Measurements from ENCODE around the gene PXT1. TPM values are rescaled to one million over a fixed set of nuclear protein-coding genes. Genes with fewer than 3 reads are reported as not detected.
"Not testable (repeated sequence)": the region's sequence is repeated elsewhere in the genome, so short reads cannot be mapped to it uniquely, and the experiment has no call there.

Gene PXT1
- total RNA-seq, 1 donor = under 0.01 TPM

GRCh38 chr6:36413489-36414480, 28.9 kb downstream of the PXT1 start:
- H3K27ac ChIP-seq (ENCODE audit: low read depth, low read length) = no peak overlapping the region
- H3K9me3 ChIP-seq (ENCODE audit: low read depth, low read length) = no peaks in the 10 kb centered on the region
- peaks cover 4% of the 10 kb centered on the region for H3K27me3 ChIP-seq (ENCODE audit: insufficient read depth, low read length)
- H3K4me1 ChIP-seq (ENCODE audit: insufficient read depth, low read length) = no peaks in the 10 kb centered on the region
- TF ChIP-seq, protein P1, sequence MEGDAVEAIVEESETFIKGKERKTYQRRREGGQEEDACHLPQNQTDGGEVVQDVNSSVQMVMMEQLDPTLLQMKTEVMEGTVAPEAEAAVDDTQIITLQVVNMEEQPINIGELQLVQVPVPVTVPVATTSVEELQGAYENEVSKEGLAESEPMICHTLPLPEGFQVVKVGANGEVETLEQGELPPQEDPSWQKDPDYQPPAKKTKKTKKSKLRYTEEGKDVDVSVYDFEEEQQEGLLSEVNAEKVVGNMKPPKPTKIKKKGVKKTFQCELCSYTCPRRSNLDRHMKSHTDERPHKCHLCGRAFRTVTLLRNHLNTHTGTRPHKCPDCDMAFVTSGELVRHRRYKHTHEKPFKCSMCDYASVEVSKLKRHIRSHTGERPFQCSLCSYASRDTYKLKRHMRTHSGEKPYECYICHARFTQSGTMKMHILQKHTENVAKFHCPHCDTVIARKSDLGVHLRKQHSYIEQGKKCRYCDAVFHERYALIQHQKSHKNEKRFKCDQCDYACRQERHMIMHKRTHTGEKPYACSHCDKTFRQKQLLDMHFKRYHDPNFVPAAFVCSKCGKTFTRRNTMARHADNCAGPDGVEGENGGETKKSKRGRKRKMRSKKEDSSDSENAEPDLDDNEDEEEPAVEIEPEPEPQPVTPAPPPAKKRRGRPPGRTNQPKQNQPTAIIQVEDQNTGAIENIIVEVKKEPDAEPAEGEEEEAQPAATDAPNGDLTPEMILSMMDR (IDR thresholded peaks at IDR 0.05; ENCODE audit: extremely low read depth, low read depth, low read length) = no peak
- H3K36me3 ChIP-seq (ENCODE audit: insufficient read depth, low read length) = no peaks in the 10 kb centered on the region
- no peaks in the 10 kb centered on the region for H4K20me1 ChIP-seq (ENCODE audit: insufficient read depth, low read length)
- peak overlapping the region; percentile 10 for H2AFZ ChIP-seq (ENCODE audit: low read length)
- no peaks in the 10 kb centered on the region for H3K79me2 ChIP-seq (ENCODE audit: insufficient read depth, low read length)
- no peak for DNase-seq (ENCODE audit: insufficient read length, low spot score, missing footprints)
- no peak overlapping the region for H3K4me2 ChIP-seq (ENCODE audit: insufficient read depth, low read length)
- no peak overlapping the region for H3K4me3 ChIP-seq (ENCODE audit: insufficient read depth, low read length)

DNA sequence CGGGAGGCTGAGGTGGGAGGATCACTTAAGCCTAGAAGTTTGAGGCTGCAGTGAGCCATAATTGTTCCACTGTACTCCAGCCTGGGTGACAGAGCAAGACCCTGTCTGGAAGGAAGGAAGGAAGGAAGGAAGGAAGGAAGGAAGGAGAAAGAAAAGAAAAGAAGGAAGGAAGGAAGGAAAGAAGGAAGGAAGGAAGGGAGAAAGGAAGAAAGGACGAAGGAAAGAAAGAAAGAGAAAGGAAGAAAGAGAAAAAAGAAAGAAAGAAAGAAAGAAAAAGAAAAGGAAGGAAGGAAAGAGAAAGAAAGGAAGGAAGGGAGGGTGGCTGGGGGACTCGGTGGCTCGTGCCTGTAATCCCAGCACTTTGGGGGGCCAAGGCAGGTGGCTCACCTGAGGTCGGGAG, 32.9 kb downstream of the PXT1 start:
- H3K79me2 ChIP-seq (ENCODE audit: insufficient read depth, low read length); H3K36me3 ChIP-seq (ENCODE audit: insufficient read depth, low read length); H3K4me1 ChIP-seq (ENCODE audit: insufficient read depth, low read length); DNase-seq (ENCODE audit: insufficient read length, low spot score, missing footprints); H4K20me1 ChIP-seq (ENCODE audit: insufficient read depth, low read length); H3K4me3 ChIP-seq (ENCODE audit: insufficient read depth, low read length); H2AFZ ChIP-seq (ENCODE audit: low read length); H3K4me2 ChIP-seq (ENCODE audit: insufficient read depth, low read length); H3K27ac ChIP-seq (ENCODE audit: low read depth, low read length); H3K9me3 ChIP-seq (ENCODE audit: low read depth, low read length): not testable (repeated sequence)
- peaks cover 11% of the 10 kb centered on the region for H3K27me3 ChIP-seq (ENCODE audit: insufficient read depth, low read length)

GRCh38 chr6:36404164-36404563, 38.5 kb downstream of the PXT1 start:
- Histone ChIP-seq H3K9me3 (ENCODE audit: low read depth, low read length) (no peaks in the 10 kb centered on the region), H3K79me2 (ENCODE audit: insufficient read depth, low read length) (no peaks in the 10 kb centered on the region), H3K36me3 (ENCODE audit: insufficient read depth, low read length) (no peaks in the 10 kb centered on the region), H2AFZ (ENCODE audit: low read length) (no peak overlapping the region), H4K20me1 (ENCODE audit: insufficient read depth, low read length) (no peaks in the 10 kb centered on the region), H3K27me3 (ENCODE audit: insufficient read depth, low read length) (peaks cover 7% of the 10 kb centered on the region), H3K4me1 (ENCODE audit: insufficient read depth, low read length) (no peaks in the 10 kb centered on the region), H3K27ac (ENCODE audit: low read depth, low read length) (no peak overlapping the region), H3K4me3 (ENCODE audit: insufficient read depth, low read length) (no peak overlapping the region), H3K4me2 (ENCODE audit: insufficient read depth, low read length) (no peak overlapping the region)
- TF ChIP-seq, protein P1 (IDR thresholded peaks at IDR 0.05; ENCODE audit: extremely low read depth, low read depth, low read length) = no peak
- no peak for DNase-seq (ENCODE audit: insufficient read length, low spot score, missing footprints)

DNA sequence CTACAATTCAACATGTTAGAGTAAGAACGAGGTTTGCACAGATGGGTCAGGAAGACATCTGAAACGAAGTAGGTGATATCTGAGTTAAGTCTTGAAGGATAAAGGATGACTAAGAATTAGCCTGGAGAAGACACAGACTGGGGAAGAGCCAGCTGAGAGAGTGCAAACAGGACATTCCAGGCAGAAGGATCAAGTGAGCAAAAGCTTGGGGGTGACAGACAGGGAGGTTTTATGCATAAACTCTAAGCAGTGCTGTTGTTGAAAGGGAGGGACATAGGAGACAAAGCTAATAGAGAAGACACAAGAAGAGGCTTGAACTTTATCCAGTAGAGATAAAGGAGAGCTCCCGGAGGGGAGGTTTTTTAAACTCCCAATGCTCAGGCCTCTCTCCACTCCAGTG, 40.2 kb downstream of the PXT1 start:
- Histone ChIP-seq H3K27me3 (ENCODE audit: insufficient read depth, low read length) (peaks cover 6% of the 10 kb centered on the region), H3K4me1 (ENCODE audit: insufficient read depth, low read length) (no peaks in the 10 kb centered on the region), H3K9me3 (ENCODE audit: low read depth, low read length) (no peaks in the 10 kb centered on the region), H2AFZ (ENCODE audit: low read length) (no peak overlapping the region), H3K4me3 (ENCODE audit: insufficient read depth, low read length) (no peak overlapping the region), H3K4me2 (ENCODE audit: insufficient read depth, low read length) (no peak overlapping the region), H3K36me3 (ENCODE audit: insufficient read depth, low read length) (no peaks in the 10 kb centered on the region), H3K79me2 (ENCODE audit: insufficient read depth, low read length) (no peaks in the 10 kb centered on the region), H4K20me1 (ENCODE audit: insufficient read depth, low read length) (no peaks in the 10 kb centered on the region), H3K27ac (ENCODE audit: low read depth, low read length) (no peak overlapping the region)
- TF ChIP-seq, protein P1 (IDR thresholded peaks at IDR 0.05; ENCODE audit: extremely low read depth, low read depth, low read length) = no peak
- no peak for DNase-seq (ENCODE audit: insufficient read length, low spot score, missing footprints)

All from osteoblast (primary cell).